Measurements from ENCODE around the gene SYNJ1. TPM values are rescaled to one million over a fixed set of nuclear protein-coding genes. Genes with fewer than 3 reads are reported as not detected.

Gene SYNJ1
- total RNA-seq, 2 donors from 2014 or later, result 6.0 to 12.2 TPM

DNA sequence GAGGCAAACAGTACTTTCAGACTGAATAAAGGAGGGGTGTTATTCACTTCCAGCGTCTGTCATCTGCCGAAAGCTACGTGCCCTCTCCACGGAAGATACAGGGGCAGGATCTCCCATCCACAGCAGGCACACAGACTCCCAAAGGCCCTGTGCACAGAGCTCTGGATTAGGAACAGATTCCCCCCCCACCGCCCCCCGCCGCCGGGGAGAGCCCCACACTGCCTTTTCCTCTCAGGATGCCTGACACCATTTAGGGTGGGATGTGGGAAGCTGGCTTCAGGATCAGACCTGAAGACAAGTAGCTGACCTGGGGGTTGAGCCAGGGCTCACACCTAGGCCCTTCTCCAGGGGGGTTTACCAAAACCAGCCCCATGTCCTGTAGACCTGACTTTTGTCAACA lies 134.1 kb downstream of the SYNJ1 start:
- peaks cover 2% of the 10 kb centered on the region for H3K36me3 ChIP-seq (ENCODE audit: control insufficient read depth, insufficient read depth, low read length)
- DNase-seq, result no peak
- no peaks in the 10 kb centered on the region for H3K27me3 ChIP-seq (ENCODE audit: control insufficient read depth, insufficient read depth, low read length, poor library complexity, severe bottlenecking)
- H3K27me3 Mint-ChIP-seq (ENCODE audit: insufficient read depth), result no peaks in the 10 kb centered on the region
- WGBS, 2 experiments (ENCODE audit: insufficient coverage in 1 of 2, insufficient read length in 1 of 2), result 95 to 100% methylated on average over 1 to 8 of the region's 8 CpGs
- H3K4me3 Mint-ChIP-seq, result no peak overlapping the region
- no peaks in the 10 kb centered on the region for H3K9me3 Mint-ChIP-seq
- H3K4me1 ChIP-seq (ENCODE audit: control insufficient read depth, insufficient read depth, low read length), result no peaks in the 10 kb centered on the region
- H3K4me3 ChIP-seq (ENCODE audit: low read length), result no peak overlapping the region
- H3K36me3 Mint-ChIP-seq (ENCODE audit: low read depth), result peaks cover 11% of the 10 kb centered on the region
- no peak overlapping the region for H3K27ac Mint-ChIP-seq
- no peaks in the 10 kb centered on the region for H3K9me3 ChIP-seq (ENCODE audit: control insufficient read depth, low read length)
- TF ChIP-seq, protein P1, sequence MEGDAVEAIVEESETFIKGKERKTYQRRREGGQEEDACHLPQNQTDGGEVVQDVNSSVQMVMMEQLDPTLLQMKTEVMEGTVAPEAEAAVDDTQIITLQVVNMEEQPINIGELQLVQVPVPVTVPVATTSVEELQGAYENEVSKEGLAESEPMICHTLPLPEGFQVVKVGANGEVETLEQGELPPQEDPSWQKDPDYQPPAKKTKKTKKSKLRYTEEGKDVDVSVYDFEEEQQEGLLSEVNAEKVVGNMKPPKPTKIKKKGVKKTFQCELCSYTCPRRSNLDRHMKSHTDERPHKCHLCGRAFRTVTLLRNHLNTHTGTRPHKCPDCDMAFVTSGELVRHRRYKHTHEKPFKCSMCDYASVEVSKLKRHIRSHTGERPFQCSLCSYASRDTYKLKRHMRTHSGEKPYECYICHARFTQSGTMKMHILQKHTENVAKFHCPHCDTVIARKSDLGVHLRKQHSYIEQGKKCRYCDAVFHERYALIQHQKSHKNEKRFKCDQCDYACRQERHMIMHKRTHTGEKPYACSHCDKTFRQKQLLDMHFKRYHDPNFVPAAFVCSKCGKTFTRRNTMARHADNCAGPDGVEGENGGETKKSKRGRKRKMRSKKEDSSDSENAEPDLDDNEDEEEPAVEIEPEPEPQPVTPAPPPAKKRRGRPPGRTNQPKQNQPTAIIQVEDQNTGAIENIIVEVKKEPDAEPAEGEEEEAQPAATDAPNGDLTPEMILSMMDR (conservative IDR thresholded peaks at IDR 0.05), result no peak
- H3K27ac ChIP-seq (ENCODE audit: low read depth, low read length), result no peak overlapping the region
- H3K9ac ChIP-seq (ENCODE audit: extremely low read depth, low read length, poor library complexity, severe bottlenecking), result no peak overlapping the region
- peaks cover 8% of the 10 kb centered on the region for H3K4me1 Mint-ChIP-seq

DNA sequence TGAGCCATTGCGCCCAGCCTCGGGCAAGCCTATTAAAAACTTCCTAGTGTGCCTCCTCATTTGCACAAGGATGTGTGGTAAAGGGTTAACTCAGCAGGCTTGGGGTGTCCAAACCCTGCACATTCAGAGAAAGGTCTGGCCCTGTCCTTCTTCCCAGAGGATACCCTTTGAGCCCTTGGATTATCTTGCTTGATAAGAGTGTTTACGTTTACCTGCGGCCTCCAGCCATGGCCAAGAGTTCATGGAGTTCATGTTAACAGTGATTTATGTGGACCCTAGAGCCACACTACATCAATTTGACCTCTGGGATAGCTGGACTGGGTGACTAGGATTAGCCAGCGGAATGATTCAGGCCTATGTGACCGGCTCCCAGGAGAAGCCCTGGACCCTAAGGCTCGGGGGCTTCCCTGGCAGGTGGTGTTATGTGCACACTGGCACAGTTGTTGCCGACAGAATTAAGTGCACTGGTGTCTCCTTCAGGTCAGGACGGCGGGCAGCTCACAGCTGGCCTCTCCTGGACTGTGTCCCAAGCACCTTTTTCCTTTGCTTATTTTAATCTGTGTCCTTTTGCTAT lies 134.8 kb downstream of the SYNJ1 start:
- no peaks in the 10 kb centered on the region for H3K9me3 ChIP-seq (ENCODE audit: control insufficient read depth, low read length)
- no peak overlapping the region for H3K4me3 ChIP-seq (ENCODE audit: low read length)
- Mint-ChIP-seq H3K4me1 (peaks cover 8% of the 10 kb centered on the region), H3K9me3 (no peaks in the 10 kb centered on the region), H3K27ac (no peak overlapping the region), H3K27me3 (ENCODE audit: insufficient read depth) (no peaks in the 10 kb centered on the region), H3K36me3 (ENCODE audit: low read depth) (peaks cover 10% of the 10 kb centered on the region), H3K4me3 (no peak overlapping the region)
- H3K27me3 ChIP-seq (ENCODE audit: control insufficient read depth, insufficient read depth, low read length, poor library complexity, severe bottlenecking), result no peaks in the 10 kb centered on the region
- no peaks in the 10 kb centered on the region for H3K36me3 ChIP-seq (ENCODE audit: control insufficient read depth, insufficient read depth, low read length)
- no peaks in the 10 kb centered on the region for H3K4me1 ChIP-seq (ENCODE audit: control insufficient read depth, insufficient read depth, low read length)
- TF ChIP-seq, protein P1 (conservative IDR thresholded peaks at IDR 0.05), result no peak
- no peak overlapping the region for H3K9ac ChIP-seq (ENCODE audit: extremely low read depth, low read length, poor library complexity, severe bottlenecking)
- DNase-seq, result no peak
- H3K27ac ChIP-seq (ENCODE audit: low read depth, low read length), result no peak overlapping the region
- WGBS, 2 experiments (ENCODE audit: insufficient coverage in 1 of 2, insufficient read length in 1 of 2), result 89 to 93% methylated on average over 4 to 10 of the region's 10 CpGs

DNA sequence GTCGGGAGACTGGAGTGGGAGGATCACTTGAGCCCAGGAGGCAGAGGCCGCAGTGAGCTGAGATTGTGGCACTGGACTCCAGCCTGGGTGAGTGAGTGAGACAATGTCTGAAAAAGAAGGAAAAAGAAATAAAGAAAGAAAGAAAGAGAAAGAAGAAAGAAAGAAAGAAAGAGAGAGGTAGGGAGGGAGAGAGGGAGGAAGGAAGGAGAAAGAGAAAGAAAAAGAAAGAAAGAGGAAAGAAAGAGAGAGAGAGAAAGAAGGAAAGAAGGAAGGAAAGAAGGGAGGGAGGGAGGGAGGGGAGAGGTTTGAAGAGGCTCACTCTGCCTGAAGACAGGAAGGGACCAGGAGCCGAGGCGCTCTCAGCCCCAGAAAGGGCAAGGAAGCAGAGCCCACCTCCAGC lies 137.7 kb downstream of the SYNJ1 start:
- H3K27me3 Mint-ChIP-seq (ENCODE audit: insufficient read depth), result no peaks in the 10 kb centered on the region
- no peak overlapping the region for H3K4me3 Mint-ChIP-seq
- Histone ChIP-seq H3K36me3 (ENCODE audit: control insufficient read depth, insufficient read depth, low read length) (no peaks in the 10 kb centered on the region), H3K4me3 (ENCODE audit: low read length) (no peak overlapping the region), H3K9ac (ENCODE audit: extremely low read depth, low read length, poor library complexity, severe bottlenecking) (no peak overlapping the region), H3K4me1 (ENCODE audit: control insufficient read depth, insufficient read depth, low read length) (no peaks in the 10 kb centered on the region), H3K27me3 (ENCODE audit: control insufficient read depth, insufficient read depth, low read length, poor library complexity, severe bottlenecking) (no peaks in the 10 kb centered on the region), H3K9me3 (ENCODE audit: control insufficient read depth, low read length) (no peaks in the 10 kb centered on the region), H3K27ac (ENCODE audit: low read depth, low read length) (no peak overlapping the region)
- no peak overlapping the region for H3K27ac Mint-ChIP-seq
- no peaks in the 10 kb centered on the region for H3K36me3 Mint-ChIP-seq (ENCODE audit: low read depth)
- H3K4me1 Mint-ChIP-seq, result peaks cover 8% of the 10 kb centered on the region
- TF ChIP-seq, protein P1 (conservative IDR thresholded peaks at IDR 0.05), result no peak
- no peak for DNase-seq
- H3K9me3 Mint-ChIP-seq, result no peaks in the 10 kb centered on the region
- WGBS, 2 experiments (ENCODE audit: insufficient coverage in 1 of 2, insufficient read length in 1 of 2), result 89 to 96% methylated on average over 3 to 4 of the region's 4 CpGs
